ENCODE measurements around the gene YRDC.

DNA sequence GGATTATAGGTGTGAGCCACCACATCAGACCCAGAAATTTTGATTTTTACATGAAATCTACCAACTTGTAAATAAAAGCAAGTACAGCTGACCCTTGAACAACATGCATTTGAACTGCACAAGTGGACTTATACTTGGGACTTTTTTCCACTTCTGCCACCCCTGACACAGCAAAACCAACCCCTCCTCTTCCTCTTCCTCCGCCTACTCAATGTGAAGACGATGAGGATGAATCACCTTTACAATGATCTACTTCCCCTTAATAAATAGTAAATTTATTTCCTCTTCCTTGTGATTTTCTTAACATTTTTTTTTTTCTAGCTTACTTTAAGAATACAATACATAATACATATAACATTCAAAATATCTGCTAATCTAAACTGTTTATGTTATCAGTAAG, 17.5 kb upstream of the YRDC start:
- TF ChIP-seq POLR2A (IDR thresholded peaks at IDR 0.05; ENCODE audit: extremely low read depth, insufficient read length), result no peak
- TF ChIP-seq, protein P1, sequence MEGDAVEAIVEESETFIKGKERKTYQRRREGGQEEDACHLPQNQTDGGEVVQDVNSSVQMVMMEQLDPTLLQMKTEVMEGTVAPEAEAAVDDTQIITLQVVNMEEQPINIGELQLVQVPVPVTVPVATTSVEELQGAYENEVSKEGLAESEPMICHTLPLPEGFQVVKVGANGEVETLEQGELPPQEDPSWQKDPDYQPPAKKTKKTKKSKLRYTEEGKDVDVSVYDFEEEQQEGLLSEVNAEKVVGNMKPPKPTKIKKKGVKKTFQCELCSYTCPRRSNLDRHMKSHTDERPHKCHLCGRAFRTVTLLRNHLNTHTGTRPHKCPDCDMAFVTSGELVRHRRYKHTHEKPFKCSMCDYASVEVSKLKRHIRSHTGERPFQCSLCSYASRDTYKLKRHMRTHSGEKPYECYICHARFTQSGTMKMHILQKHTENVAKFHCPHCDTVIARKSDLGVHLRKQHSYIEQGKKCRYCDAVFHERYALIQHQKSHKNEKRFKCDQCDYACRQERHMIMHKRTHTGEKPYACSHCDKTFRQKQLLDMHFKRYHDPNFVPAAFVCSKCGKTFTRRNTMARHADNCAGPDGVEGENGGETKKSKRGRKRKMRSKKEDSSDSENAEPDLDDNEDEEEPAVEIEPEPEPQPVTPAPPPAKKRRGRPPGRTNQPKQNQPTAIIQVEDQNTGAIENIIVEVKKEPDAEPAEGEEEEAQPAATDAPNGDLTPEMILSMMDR (IDR thresholded peaks at IDR 0.05; ENCODE audit: low read depth, low read length), result no peak
- TF ChIP-seq, protein P2, sequence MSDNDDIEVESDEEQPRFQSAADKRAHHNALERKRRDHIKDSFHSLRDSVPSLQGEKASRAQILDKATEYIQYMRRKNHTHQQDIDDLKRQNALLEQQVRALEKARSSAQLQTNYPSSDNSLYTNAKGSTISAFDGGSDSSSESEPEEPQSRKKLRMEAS (IDR thresholded peaks at IDR 0.05; ENCODE audit: low read depth, low read length), result no peak
- no peak for TF ChIP-seq MYC (IDR thresholded peaks at IDR 0.05; ENCODE audit: low read depth, low read length)
